Fibroblast of lung (primary cell): ENCODE measurements around the gene SNAP25.

ENCODE experiments used
- CTCF ChIP-seq, 2 donors: IDR thresholded peaks in 1 of 2; conservative IDR thresholded peaks in 1 of 2; 1 replicate in 1 of 2; 2 replicates in 1 of 2; pipeline ENCODE4 v1.5.1; 2011 to 2012; ENCODE audit warnings: low read length in 2 of 2, control low read depth in 1 of 2, inconsistent platforms in 1 of 2, low read depth in 1 of 2, mild to moderate bottlenecking in 1 of 2
- EZH2 ChIP-seq: IDR thresholded peaks from 2 replicates; pipeline ENCODE4 v1.5.1; 2012; ENCODE audit warnings: low read length, control low read depth, mild to moderate bottlenecking; ENCODE audit errors: missing control alignments

GRCh38 chr20:10329387-10330005 lies 110.9 kb downstream of the SNAP25 start:
- TF ChIP-seq CTCF (conservative IDR thresholded peaks at IDR 0.05 in 1 of 2, IDR thresholded peaks at IDR 0.05 in 1 of 2; ENCODE audit: low read depth in 1 of 2, low read length in 2 of 2) = no peak
- no peak for TF ChIP-seq EZH2
